HepG2 (cell line): Measurements from ENCODE around the gene PHF10. TPM values are rescaled to one million over a fixed set of nuclear protein-coding genes. Genes with fewer than 3 reads are reported as not detected.
A peak's percentile ranks its signal among the peaks of the same experiment; 100 is the strongest.

Experiments
- CAMTA2 ChIP-seq: sonication (generic); formaldehyde crosslinking; IDR thresholded peaks from 2 replicates; pipeline ENCODE4 v1.4.0; 2020; ENCODE audit warnings: mild to moderate bottlenecking, missing genetic modification reagents, borderline replicate concordance
- FIP1L1 ChIP-seq: fragments of 200-400 bp; formaldehyde crosslinking; IDR thresholded peaks from 2 replicates; pipeline ENCODE4 v1.6.1; 2018; ENCODE audit warnings: low read depth, mild to moderate bottlenecking, low read length, moderate library complexity, borderline replicate concordance; ENCODE audit not compliant: insufficient read depth
- FOXC1 ChIP-seq: sonication (generic); formaldehyde crosslinking; IDR thresholded peaks from 2 replicates; pipeline ENCODE4 v1.8.0; 2022; ENCODE audit warnings: mild to moderate bottlenecking, missing genetic modification reagents, borderline replicate concordance
- GATAD1 ChIP-seq: IDR thresholded peaks from 2 replicates; pipeline ENCODE4 v1.6.1; 2016; ENCODE audit warnings: missing genetic modification reagents, missing compliant biosample characterization
- HOMEZ ChIP-seq: IDR thresholded peaks from 2 replicates; pipeline ENCODE4 v1.6.1; 2016; ENCODE audit warnings: low read depth
- HOXA7 ChIP-seq: sonication (generic); formaldehyde crosslinking; IDR thresholded peaks from 2 replicates; pipeline ENCODE4 v1.8.1; 2022; ENCODE audit warnings: mild to moderate bottlenecking, missing genetic modification reagents, moderate library complexity
- IRX3 ChIP-seq: sonication (generic); formaldehyde crosslinking; IDR thresholded peaks from 2 replicates; pipeline ENCODE4 v1.8.1; 2023; ENCODE audit warnings: mild to moderate bottlenecking, low read depth, missing genetic modification reagents, borderline replicate concordance
- MED13 ChIP-seq: sonication (generic); formaldehyde crosslinking; IDR thresholded peaks from 2 replicates; pipeline ENCODE4 v1.5.0; 2020; ENCODE audit warnings: missing genetic modification reagents
- RBFOX2 ChIP-seq: fragments of 200-400 bp; formaldehyde crosslinking; IDR thresholded peaks from 2 replicates; pipeline ENCODE4 v1.6.1; 2017; ENCODE audit warnings: low read depth, mild to moderate bottlenecking, low read length
- SPEN ChIP-seq: sonication (generic); formaldehyde crosslinking; IDR thresholded peaks from 2 replicates; pipeline ENCODE4 v1.5.1; 2020; ENCODE audit warnings: low read depth, mild to moderate bottlenecking, missing genetic modification reagents
- STAG1 ChIP-seq: sonication (generic); formaldehyde crosslinking; IDR thresholded peaks from 2 replicates; pipeline ENCODE4 v1.4.0; 2020; ENCODE audit warnings: missing genetic modification reagents
- TEF ChIP-seq: sonication (generic); formaldehyde crosslinking; IDR thresholded peaks from 2 replicates; pipeline ENCODE4 v1.5.0; 2020; ENCODE audit warnings: missing genetic modification reagents
- UBTF ChIP-seq: sonication (generic); formaldehyde crosslinking; IDR thresholded peaks from 2 replicates; pipeline ENCODE4 v1.4.0; 2020; ENCODE audit warnings: mild to moderate bottlenecking, missing genetic modification reagents
- USF2 ChIP-seq, 2 experiments: sonication (generic) in 1 of 2; formaldehyde crosslinking in 1 of 2; IDR thresholded peaks; 2 replicates each; pipeline versions ENCODE4 v1.5.1 to v1.6.1; 2011 to 2020; ENCODE audit warnings: borderline replicate concordance in 1 of 2, low read depth in 1 of 2, low read length in 1 of 2, mild to moderate bottlenecking in 1 of 2, missing genetic modification reagents in 1 of 2, moderate library complexity in 1 of 2
- ZKSCAN8 ChIP-seq: IDR thresholded peaks from 2 replicates; pipeline ENCODE4 v1.6.1; 2016; ENCODE audit warnings: borderline replicate concordance, missing genetic modification reagents, missing compliant biosample characterization
- ZNF207 ChIP-seq: fragments of 450-650 bp; IDR thresholded peaks from 2 replicates; pipeline ENCODE4 v1.6.1; 2016; ENCODE audit warnings: antibody characterized with exemption, borderline replicate concordance
- ZNF446 ChIP-seq: sonication (generic); formaldehyde crosslinking; IDR thresholded peaks from 2 replicates; pipeline ENCODE4 v1.5.0; 2020; ENCODE audit warnings: mild to moderate bottlenecking, missing genetic modification reagents
- ZNF607 ChIP-seq: sonication (generic); formaldehyde crosslinking; IDR thresholded peaks from 2 replicates; pipeline ENCODE4 v1.5.1; 2020; ENCODE audit warnings: missing genetic modification reagents, mild to moderate bottlenecking, borderline replicate concordance
- ZNF674 ChIP-seq: sonication (generic); formaldehyde crosslinking; IDR thresholded peaks from 2 replicates; pipeline ENCODE4 v1.5.0; 2020; ENCODE audit warnings: low read depth, mild to moderate bottlenecking, missing genetic modification reagents
- ZNF775 ChIP-seq: sonication (generic); formaldehyde crosslinking; IDR thresholded peaks from 2 replicates; pipeline ENCODE4 v1.4.0; 2020; ENCODE audit warnings: missing genetic modification reagents, mild to moderate bottlenecking, moderate library complexity, borderline replicate concordance
- ZNF83 ChIP-seq: sonication (generic); formaldehyde crosslinking; IDR thresholded peaks from 2 replicates; pipeline ENCODE4 v1.4.0; 2020; ENCODE audit warnings: missing genetic modification reagents, mild to moderate bottlenecking, borderline replicate concordance
- polyA plus RNA-seq, 8 experiments: library from polyadenylated mRNA; depleted of rRNA in 3 of 8; stranded (reverse) in 7 of 8; unstranded in 1 of 8; fragments of >200 nt; fragmentation: Illumina TruSeq in 4 of 8; extraction: Trizol in 4 of 8; gene quantifications; 2 replicates each; pipeline versions ENCODE4 v1.2.1 to v1.2.3, GENCODE V29; 2011 to 2016; ENCODE audit warnings: low read depth in 4 of 8, missing spikeins in 1 of 8, mixed read lengths in 1 of 8; ENCODE audit not compliant: insufficient read depth in 1 of 8
- total RNA-seq, 5 experiments: library from RNA; depleted of rRNA; stranded (reverse); fragments of >200 nt; fragmentation: Illumina TruSeq; extraction: Trizol; gene quantifications; 2 replicates each; pipeline ENCODE4 v1.2.3, GENCODE V29; 2016; ENCODE audit warnings: low read depth in 1 of 5

The PHF10 gene
- total and polyA plus RNA-seq, 2 of the 13 experiments (the other 11 are each of a cell fraction or from before 2014, with no cell fraction given): 42.1 to 84.1 TPM

- peak; percentile 94 for TF ChIP-seq UBTF
- peak; percentile 74; the same call in 1 of the 2 replicates for TF ChIP-seq ZNF775 (CRISPR knock-in tag)
- peak; percentile 65; the same call in 1 of the 2 replicates for TF ChIP-seq CAMTA2 (CRISPR knock-in tag)
- TF ChIP-seq FIP1L1: 0 out of 2 replicates have a peak, but pooled peaks have one; percentile 38
- TF ChIP-seq ZNF674 (CRISPR knock-in tag): peak; percentile 49; the same call in 1 of the 2 replicates
- TF ChIP-seq HOMEZ (CRISPR knock-in tag): peak; percentile 76
- peak; percentile 83 for TF ChIP-seq FOXC1 (CRISPR knock-in tag)
- peak; percentile 94; the same call in 1 of the 2 replicates for TF ChIP-seq HOXA7
- peak; percentile 97 for TF ChIP-seq SPEN (CRISPR knock-in tag)
- peak; percentile 97 for TF ChIP-seq GATAD1
- no peak; the same call in 1 of the 2 replicates for TF ChIP-seq ZNF83 (CRISPR knock-in tag)
- TF ChIP-seq TEF (CRISPR knock-in tag): no peak
- 0 out of 2 replicates have a peak, but pooled peaks have one; percentile 10 for TF ChIP-seq USF2 (IDR thresholded peaks at IDR 0.05; ENCODE audit: low read depth, low read length)
- no peak; the same call in 1 of the 2 replicates for TF ChIP-seq USF2 (CRISPR knock-in tag; IDR thresholded peaks at IDR 0.05; ENCODE audit: borderline replicate concordance)
- peak; percentile 99 for TF ChIP-seq RBFOX2
- 0 out of 2 replicates have a peak, but pooled peaks have one; percentile 26 for TF ChIP-seq ZNF446
- no peak for TF ChIP-seq STAG1 (CRISPR knock-in tag)
- TF ChIP-seq ZKSCAN8 (CRISPR knock-in tag): no peak; the same call in 1 of the 2 replicates
- TF ChIP-seq MED13 (CRISPR knock-in tag): peak; percentile 76; the same call in 1 of the 2 replicates
- TF ChIP-seq ZNF207: no peak
- peak; percentile 94 for TF ChIP-seq ZNF607 (CRISPR knock-in tag)
- no peak; the same call in 1 of the 2 replicates for TF ChIP-seq IRX3
Observed at GRCh38 chr6:169701954-169702839, 22.1 kb downstream of the PHF10 start, which contains the start of the genes C6orf120 and WDR27 (continued).
